Hepatic stellate cell (primary cell): Measurements from ENCODE around the gene SOX18.

Experiments
- DNase-seq: peaks from one replicate; pipeline ENCODE4 v3.0.0; 2011; ENCODE audit warnings: low spot score

Gene SOX18

DNA sequence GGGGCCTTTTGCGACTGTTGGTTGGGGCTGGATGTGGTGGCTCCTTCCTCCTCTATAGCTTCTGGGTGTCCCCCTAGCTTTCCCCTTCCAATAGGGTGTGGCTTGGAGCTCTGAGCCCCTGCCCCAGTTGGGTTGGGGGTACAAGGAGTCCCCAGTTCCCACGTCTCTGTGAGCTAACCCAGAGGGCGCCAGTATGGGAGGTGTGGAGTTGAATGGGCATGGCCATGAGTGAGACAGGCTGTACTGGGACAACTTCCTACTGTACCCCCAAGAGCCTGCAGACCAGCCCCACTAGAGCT lies 12.3 kb downstream of the SOX18 start:
- no peak for DNase-seq

DNA sequence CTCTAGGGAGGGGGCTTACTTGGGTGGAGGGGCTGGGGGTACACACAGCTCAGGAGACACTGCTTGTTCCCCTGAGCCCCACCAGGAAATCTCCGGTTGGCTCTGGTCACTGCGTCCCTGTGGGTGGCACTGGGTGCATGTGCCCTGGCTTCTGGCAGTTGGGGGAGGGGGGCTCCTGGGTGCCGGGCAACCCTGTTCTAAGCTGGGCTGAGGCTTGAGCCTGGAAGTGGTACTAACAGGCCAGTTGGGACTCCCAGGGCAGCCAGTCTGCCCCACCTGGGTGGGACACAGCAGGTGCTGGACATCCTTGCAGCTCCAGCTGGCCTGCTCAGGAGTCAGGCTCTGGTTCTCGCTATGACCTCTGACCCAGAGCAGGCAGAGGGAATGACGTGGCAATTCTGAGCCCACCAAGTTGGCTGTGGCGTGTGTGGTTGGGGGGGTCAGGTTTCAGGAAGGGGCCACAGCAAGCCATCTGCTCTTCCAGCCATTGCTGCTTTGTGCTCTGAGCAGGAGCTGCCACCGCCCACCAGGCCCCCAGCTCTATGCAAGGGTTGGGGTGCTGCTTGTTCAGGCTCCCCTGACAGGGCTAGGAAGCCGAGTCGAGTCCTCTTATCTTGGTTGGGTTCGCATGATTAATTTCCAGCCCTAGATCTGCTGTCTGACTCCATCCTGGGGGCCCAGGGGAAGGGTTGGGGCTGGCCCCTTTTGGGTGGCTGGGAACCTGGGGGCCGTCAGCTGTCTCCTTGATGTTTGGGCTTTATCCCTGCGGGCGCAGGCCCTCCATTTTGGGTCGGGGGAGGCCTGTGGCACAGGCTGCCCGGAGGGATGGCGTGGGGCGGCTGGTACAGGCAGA lies 12.9 kb downstream of the SOX18 start:
- DNase-seq = no peak

DNA sequence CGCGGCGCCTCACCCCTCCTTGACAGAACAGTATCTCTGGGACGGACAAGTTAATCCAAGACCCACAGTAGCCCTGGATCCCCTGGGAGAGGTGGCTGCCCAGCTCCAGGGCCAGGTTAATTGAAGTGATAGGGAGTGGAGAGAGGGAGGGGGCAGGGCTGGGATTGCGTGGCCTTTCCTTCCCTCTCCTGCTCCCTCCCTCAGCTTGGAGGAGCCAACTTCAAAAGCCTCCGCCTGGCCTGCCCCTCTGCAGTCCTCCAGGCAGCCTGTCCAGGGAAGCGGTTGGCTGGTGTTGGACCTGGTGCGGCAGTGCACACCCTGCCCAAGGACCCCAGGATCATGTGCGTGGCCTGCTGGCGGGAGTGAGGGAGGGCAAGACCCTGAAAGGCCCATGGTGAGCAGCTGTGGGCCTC lies 13.5 kb downstream of the SOX18 start, which contains the start of gene C20orf204:
Gene C20orf204 (plus strand): TSS at position 250 of the 413 bp plus-strand sequence. CDS start 142 bp downstream, at position 392.
- DNase-seq = no peak

DNA sequence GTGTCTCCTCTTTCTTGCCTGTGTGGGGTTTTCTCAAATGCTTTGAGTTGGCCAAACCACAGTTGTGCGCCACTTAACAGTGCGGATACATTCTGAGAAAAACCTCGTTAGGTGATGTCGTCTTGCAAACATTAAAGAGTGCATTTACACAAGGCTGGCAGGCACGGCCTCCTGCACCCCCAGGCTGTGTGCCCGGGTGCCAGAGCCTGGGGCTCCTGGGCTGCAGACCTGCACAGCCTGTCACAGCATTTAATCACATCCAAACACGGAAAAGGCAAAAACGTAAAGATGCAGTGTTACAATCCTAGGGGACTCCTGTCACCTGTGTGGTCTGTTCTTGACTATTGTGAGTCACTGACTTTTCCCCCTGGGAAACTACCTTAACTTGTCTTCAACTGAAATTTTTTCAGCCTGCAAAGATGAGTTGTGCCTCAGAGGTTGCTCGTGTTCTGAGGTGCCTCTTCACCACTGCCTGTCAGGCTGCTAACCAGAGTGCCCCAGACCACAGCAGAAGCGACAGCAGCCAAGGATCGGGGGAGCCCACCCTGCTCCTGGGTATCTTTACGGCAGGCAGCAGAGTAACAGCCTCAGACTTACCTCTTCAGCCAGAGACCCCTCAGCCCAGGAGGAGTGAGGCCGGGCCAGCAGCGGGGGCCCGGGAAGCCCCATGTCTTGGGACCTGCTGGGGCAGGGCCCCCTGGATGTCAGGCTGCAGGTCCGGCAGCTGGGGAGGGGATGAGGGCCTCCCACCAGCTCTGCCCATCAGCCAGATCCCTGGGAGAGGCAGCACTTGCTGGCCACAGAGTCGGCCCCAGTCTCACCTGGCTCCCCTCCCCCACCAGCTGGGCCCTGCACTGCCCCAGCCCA lies 14.1 kb downstream of the SOX18 start:
- no peak for DNase-seq

DNA sequence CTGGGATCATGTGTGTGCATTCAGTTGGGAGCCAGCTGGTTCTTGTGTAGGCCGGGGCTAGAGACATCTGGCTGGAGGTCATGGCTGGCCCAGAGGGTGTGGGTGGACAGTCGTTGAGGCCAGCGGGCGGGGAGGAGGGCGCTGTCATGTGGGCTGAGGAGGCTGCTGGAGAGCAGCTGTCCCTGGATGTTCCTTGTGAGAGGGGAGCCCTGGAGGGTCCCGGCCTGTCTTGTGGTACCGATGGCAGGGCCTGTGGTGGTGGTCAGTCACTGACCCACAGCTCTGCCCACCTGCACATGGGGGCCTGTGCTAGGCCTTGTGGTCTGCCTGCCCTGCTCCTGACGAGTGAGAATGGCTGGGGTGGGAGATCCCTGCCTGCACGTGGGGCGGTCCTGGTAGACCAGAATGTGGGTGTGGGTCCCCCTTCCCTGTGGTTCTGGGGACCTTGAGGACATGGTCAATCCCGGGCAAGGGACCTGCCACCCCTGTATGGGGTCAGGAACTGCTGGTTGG lies 15.4 kb downstream of the SOX18 start:
- no peak for DNase-seq

DNA sequence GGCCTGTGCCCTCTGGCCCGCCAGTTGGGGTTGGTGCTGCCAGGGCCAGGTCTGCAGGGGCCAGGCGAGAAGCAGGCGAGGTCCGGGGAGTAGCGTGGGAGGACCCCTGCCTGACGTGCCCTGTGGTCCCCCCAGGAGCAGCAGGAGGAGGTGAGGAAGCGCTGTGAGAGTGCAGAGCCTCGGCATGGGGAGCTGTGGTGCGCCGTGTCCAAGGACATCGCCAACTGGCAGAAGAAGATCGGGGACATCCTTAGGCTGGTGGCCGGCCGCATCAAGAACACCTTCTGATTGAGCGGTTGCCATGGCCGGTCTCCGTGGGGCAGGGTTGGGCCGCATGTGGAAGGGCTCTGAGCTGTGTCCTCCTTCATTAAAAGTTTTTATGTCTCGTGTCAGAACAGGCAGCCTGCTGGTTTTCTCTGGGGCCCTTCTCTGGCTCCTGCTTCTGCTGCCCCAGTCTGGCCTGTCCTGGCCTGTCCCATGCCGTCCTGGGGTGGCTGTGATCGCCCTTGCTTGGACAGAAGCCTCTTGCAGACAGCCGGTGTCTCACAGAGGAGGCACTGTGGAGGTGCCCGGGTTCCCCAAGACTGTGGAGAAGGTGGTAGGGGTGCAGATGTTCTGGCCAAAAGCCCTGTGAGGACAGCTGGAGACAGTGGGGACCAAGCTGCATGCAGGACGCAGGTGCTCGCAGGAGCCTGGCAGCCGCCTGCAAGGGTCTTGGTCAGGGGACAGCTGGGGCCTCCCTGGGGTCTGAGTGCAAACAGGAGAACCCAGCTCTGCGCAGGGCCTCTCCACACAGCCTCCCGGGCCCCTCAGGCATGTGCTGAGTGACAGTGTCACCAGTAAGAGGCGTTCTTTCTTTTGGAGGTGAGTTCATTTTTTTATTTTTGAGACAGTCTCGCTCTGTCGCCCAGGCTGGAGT lies 16.5 kb downstream of the SOX18 start:
- no peak for DNase-seq

DNA sequence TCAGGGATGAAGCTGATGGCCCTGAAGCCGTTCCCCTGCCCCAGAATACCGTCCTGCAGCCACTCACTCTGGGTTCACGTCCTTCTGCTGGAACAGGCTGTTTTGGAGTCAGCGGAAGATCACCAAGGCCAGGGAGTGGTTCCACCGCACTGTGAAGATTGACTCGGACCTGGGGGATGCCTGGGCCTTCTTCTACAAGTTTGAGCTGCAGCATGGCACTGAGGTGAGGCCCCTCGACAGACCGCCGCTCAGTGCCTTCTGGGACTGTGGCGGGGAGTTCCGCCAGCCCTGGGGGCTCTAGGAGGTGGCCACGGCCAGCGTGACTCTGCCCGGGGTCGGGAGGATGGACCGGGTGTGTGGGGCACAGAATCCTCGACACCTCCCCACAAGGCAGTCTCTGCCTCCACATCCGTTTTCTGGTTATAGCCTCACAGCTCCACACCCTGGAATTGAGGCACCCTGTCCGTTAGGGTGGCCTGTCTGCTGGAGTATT lies 17.6 kb downstream of the SOX18 start:
- DNase-seq = no peak

DNA sequence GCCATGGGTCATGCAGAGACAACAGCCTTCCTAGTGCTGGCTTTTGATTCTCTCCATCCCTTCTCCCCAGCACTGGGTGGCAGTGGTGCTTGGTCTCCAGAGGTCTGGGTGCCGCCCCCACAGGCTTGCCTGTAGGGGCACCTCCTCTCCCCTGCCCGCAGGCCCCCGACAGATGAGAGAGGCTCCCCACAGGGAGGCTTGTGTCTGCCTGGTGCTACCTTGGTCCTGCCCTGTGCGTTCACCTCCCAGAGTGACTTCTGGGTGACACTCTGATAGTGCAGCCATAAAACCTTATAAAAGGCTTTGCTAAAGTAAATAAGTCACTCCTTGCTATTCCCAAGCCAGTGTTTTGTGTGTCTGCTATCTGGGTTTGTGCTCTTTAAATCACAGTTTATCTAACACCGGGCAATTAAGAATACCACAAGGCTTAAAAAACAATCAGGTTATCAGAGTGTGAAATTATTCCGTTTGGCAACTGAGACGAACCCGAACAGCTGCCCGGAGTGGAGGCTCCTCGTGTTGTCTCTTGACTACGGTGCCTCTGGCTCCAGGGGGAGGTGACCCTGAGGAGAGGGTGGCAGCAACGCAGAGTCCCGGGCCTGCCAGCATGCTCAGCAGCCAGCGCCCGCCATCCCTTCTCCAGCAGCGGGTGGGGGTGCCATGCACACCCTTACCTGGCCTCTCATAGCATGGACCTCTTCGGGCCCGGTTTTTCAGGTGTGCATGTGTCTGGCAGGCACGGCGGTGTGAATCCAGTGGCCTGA lies 18.9 kb downstream of the SOX18 start:
- DNase-seq = no peak

DNA sequence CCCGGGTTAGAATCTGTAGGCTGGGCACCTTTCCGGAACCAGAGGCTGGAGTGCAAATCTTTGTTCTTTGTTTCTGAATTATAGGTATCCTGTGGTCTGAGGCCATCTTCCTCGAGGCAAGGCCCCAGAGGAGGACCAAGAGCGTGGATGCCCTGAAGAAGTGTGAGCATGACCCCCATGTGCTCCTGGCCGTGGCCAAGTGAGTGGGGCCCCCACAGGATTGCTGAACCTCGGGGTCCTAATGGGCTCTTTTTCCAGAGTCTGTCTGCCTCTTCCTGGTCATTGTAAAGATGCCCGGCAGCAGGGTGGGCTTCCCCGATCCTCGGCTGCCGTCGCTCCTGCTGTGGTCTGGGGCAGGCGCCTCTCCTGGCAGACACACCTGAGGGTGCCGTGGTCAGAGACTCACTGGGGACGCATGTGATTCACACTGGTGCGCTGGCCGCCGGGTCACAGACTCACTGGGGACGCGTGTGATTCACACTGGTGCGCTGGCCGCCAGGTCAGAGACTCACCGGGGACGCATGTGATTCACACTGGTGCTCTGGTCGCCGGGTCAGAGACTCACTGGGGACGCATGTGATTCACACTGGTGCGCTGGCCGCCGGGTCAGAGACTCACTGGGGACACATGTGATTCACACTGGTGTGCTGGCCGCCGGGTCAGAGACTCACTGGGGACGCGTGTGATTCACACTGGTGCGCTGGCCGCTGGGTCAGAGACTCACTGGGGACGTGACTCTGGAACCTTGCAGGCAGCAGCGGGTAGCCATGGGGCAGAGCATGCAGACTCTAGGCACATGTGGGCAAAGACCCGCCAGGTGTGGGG lies 19.9 kb downstream of the SOX18 start:
- DNase-seq = no peak

DNA sequence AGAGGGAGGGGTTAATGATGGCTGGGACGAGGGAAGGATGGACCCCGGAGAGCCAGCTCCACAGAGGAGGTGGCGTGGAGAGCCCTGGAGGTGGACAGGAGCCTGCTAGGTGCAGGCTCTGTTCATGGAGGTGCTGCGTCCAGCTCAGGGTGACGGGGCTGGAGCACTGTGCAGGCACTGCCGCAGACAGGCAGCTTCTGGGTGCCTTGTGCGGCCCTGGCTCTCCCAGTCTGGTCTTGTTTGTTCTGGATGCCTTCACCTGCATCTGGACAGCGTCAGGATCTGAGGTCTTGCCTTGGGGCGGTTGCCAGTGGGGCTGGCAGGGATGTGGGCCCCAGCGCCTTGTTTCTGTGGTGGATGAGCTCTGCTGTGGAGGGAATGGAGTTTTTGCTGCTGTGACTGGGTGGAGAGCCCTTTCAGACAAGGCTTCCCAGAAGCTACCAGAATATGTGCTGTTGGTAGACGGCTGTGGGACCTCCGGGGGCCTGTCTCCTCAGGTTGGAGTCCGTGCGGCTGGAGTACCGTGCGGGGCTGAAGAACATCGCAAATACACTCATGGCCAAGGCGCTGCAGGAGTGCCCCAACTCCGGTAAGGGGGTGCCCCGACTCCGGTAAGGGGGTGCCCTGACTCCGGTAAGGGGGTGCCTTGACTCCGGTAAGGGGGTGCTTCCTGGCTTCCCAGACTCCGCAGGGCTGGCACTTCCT lies 21.3 kb downstream of the SOX18 start:
- DNase-seq = no peak

DNA sequence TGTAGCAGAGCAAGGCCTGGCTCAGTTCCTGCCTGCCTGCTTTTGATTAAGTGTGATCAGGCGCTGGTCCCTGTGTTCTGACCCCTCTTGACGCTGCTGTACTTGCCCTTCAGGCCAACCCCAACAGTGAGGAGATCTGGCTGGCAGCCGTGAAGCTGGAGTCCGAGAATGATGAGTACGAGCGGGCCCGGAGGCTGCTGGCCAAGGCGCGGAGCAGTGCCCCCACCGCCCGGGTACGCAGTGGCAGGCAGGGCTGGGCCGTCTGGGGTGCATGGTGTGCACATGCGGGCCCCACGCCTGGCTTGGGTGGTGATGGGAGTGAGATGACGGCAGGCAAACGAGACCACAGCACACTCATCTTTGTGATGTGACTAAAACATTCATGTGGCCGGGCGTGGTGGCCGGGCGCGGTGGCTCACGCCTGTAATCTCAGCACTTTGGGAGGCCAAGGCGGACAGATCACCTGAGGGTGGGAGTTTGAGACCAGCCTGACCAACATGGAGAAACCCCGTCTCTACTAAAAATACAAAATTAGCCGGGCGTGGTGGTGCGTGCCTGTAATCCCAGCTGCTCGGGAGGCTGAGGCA lies 23.5 kb downstream of the SOX18 start:
- no peak for DNase-seq

DNA sequence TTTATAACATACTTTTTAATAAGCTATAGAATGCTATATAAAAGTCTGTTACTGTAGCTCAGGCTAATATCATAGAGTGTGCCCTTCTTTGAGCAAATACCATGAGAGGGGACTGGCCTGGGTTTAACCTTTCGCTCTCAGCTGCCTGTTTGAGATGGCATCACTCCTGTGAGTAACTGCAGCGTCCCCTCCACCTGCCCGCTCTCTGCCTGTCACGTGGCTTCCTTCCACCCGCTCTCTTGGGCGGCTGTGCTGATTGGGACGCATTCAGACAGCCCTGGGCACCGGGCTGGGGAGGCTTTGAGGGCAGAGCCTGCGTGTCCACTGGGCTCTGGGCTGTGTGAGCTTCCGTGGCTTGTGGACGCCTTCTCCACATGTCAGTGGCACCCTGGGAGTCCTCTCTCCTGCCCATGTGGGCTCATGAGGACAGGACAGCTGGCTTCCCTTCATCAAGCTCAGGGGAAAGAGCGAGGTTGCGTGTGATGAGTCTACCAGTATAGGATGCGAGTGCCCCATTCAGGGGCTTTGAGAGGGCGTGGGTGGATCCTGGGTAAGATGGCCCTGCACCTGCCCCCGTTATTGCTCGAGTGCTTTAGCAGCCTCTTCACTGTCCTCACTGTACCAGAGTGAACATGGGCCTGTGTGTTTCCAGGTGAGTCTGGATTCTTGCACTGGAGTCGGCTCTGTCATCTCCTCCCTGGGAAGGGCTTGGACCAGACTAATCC lies 24.2 kb downstream of the SOX18 start:
- no peak for DNase-seq

DNA sequence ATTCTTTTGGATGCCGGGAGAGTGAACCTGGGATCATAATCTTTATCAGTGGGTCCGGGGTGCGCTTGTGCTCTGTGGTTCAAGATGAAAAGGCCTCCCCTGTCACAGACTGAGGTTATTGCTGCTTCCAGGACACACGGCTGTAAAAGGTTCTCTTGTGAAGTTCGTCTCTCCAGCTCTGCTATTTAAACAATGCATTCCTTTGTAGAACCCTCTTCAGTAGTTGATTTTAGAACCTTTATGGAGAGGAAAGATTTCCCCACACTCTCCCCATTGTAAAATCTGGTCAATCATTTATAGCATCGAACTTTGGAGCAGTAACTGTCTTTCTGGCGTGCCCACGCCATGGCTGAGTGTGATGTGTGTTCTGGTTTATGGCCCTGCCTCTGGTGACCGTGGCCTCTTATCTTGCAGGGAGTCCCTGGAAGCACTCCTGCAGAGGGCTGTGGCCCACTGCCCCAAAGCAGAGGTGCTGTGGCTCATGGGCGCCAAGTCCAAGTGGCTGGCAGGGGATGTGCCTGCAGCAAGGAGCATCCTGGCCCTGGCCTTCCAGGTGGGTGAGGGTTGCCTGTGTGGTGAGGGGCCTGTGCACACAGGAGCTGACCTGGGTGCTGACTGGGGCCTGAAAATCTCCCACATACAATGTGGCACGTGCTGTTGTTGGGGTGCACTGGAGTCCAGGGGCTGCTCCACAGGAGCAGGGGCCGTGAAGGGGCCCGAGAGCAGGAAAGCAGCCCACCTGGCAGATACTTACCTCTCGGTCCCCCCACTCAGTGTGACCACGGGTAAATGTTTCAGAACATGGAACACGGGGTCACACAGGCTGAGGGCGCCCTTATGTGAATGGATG lies 25.1 kb downstream of the SOX18 start:
- DNase-seq = no peak

DNA sequence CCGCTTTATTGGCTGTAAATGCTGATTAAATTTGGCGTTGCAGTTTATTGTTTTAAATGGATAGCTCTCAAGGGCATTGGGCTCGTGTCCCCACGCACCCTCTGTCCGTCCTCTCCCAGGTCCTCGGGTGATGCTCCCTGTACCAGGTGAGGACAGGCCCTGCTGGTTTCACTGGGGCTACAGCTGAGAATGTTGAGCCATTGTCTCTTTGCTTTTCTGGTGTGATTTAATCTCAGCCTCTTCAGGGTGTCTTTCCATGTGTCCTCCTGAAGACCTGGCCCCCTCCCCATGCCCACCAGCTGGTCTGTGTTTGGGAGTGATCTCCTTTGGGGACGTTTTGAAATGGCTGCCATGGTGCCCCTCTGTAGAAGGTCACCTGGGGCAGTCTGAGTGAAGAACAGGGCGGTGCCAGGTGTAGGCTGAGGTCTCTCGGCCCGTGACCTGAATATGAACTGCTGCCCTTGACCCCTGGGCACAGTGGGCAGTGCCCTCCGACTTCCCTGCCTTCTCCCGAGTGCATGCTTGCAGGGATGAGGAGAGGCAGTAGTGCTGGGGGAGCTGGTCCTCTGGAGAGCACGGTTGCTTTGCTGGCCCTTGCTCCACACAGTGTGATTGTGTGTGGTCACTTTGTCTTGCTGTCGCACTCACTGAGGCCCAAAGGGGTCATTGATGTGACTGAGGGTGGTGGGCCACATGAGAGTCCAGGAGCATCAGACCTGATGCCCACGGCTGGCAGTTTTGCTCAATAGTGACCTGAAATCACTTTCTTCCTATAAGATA lies 25.9 kb downstream of the SOX18 start:
- DNase-seq = no peak

DNA sequence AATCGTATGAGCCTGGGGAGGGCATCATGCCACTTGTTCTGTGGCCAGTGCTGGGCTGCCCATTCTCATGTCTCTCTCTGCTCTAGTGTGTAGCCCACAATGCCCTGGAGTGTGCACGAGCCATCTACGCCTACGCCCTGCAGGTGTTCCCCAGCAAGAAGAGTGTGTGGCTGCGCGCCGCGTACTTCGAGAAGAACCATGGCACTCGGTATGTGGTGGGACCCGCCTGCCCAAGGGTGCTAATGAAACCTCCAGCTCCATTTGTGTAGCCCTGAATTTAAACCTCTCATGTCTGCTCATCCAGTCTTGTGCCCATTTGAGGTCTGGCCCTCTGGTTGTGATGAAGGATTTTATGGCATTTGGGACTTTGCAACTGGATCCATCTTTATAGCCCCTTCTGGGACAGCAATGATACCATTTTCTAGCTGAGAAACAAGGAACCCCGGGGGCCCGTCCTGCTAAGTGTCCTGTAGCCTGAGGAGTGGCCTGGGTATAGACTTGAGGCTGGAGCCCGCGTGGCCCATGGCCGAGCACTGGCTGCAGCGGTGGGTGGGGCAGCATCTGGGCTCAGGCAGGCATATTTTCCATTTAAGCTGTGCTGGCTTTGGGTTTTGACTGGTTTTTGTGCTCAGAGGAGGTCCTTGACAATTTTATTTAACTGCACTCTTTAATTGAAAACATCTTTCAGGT lies 26.6 kb downstream of the SOX18 start:
- DNase-seq = no peak
